Right ventricle myocardium inferior (tissue), 1 donor: ENCODE data around the gene ATXN3. TPM values are rescaled to one million over a fixed set of nuclear protein-coding genes. Genes with fewer than 3 reads are reported as not detected.

Experiments
- ATAC-seq: fragments of 200-7000 bp; cut with Tn5 transposase; one replicate; pipeline ENCODE4 v1.9.1; 2020; ENCODE audit warnings: mild to moderate bottlenecking, moderate library complexity
- DNase-seq: peaks from one replicate; pipeline ENCODE4 v3.0.0; 2021; ENCODE audit errors: missing footprints
- intact Hi-C: fragments of 100-400 bp; cut with DNase I; formaldehyde crosslinking; loops from one replicate; pipeline ENCODE4 v1.11.0; 2022
- total RNA-seq: library from RNA; stranded (reverse); fragmentation: NEBNext Ultra II Directional; extraction: Animal tissue kit (Norgen Biotek cat#: 25700); gene quantifications from one replicate; pipeline ENCODE4 v1.2.1, GENCODE V29; 2021
- donor health status: DM: no; HTN: yes; CAD: no; lungs with severe emphysema.

ATXN3 gene
- total RNA-seq, 1 donor from 2014 or later: 16.9 TPM

DNA sequence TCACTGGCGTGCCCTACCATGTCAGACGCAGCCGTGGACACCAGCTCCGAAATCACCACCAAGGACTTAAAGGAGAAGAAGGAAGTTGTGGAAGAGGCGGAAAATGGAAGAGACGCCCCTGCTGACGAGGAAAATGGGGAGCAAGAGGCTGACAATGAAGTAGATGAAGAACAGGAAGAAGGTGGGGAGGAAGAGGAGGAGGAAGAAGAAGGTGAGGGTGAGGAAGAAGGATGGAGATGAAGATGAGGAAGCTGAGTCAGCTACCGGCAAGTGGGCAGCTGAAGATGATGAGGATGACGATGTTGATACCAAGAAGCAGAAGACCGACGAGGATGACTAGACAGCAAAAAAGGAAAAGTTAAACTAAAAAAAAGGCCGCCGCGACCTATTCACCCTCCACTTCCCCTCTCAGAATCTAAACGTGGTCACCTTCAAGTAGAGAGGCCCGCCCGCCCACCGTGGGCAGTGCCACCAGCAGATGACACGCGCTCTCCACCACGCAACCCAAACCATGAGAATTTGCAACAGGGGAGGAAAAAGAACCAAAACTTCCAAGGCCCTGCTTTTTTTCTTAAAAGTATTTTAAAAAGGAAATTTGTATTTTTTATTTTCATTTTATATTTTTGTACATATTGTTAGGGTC lies 79.7 kb downstream of the ATXN3 start:
- no peak for ATAC-seq
- no peak for DNase-seq
- intact Hi-C loops: no loop called here

- intact Hi-C loops: no loop called here
- ATAC-seq: no peak
- no peak for DNase-seq
Observed at GRCh38 chr14:92022036-92022435, 84.3 kb downstream of the ATXN3 start.

DNA sequence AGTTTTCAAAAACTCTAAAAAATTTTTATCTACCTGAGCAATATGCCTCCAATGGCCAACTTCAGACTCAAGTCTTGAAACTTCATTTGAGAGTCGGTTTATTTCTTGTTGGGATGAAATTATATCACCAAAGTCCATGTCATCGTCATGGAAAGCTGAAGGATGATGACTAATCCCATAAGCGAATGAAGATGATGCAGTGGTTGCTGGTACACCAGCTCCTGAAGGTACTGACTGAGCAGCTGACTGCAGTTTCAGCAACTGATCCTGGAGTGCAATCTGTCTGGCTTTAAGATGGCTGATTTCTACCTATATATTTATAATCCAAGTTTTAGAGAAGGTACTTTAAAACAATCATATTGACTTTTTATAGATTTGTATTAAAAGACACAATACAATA lies 84.9 kb downstream of the ATXN3 start:
- intact Hi-C loops: no loop called here
- DNase-seq: no peak
- ATAC-seq: no peak

DNA sequence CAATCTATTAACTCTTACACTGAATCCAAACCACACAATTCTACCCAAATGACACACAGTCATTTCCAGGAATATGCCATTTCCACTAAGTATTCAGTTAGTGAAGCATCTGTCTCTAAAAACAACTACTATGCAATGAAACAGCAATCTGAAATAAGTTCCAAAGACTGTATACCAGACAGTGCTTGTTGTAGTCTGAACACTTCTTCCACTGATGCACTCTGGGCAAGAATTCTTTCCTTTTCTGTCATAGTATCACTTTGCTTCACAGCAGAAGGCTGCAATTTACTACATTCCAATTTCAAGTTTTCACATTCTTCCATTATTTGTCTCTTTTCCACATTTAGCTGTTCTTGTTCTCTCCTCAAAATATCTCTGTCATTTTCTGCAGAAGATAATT lies 92.3 kb downstream of the ATXN3 start:
- DNase-seq (no peak), ATAC-seq (no peak)
- intact Hi-C loops: no loop called here

DNA sequence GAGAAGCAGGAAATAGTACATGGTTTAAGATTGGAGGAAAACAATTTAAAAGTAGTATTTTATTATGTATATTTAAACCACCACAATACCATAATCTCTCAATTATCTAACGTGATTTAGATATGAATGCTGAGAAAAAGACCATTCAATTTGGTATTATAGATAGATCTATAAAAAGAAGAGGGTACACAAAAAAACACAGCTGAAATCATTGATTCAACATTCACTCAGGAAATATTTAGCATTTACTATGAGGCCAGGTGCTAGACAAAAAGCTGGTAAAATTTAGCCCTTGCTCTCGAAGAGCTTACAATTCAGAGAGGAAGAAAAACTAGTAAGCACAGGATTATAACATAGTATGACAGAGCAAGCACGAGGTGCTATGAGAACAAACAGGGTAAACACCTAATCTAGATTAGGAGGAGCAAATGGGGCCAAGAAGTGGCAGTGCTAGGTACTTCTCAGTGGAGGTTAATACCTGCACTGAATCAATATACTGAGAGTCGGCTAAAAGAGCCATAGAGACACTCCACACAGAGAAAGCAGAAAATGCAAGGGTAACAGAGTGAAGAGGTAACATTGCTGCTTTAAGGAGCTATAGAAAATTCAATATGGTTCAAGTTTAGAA lies 94.1 kb downstream of the ATXN3 start:
- intact Hi-C loops: no loop called here
- DNase-seq (no peak), ATAC-seq (no peak)

- intact Hi-C loops: no loop called here
- ATAC-seq (no peak), DNase-seq (no peak)
Observed at GRCh38 chr14:92010644-92011043, 95.7 kb downstream of the ATXN3 start.

DNA sequence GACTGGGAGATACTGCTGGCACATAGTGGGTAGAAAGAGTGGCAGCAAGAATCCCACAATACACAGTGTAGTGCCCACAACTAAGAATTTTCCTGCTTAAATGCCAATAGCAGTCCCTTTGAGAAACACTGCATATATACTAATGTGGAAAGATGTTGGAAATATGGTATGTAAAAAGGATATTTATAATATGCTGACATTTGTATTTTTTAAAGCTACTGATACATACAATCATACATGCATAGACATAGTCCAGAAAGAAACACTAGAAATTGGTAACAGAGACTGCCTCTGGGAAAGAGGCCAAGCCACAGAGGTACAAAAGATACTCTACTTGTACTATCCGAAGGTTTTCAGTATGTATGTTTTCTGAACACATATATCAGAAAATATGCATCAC lies 96.8 kb downstream of the ATXN3 start:
- no peak for ATAC-seq
- DNase-seq: no peak
- intact Hi-C loops: no loop called here

Other genes with a start within 250 kb of the ATXN3 start
- gene TC2N, start 239.0 kb downstream of the ATXN3 start, total RNA-seq: 12.6 TPM
- gene FBLN5, start 158.9 kb downstream of the ATXN3 start, total RNA-seq: 85.3 TPM
- gene TRIP11, start 66.5 kb downstream of the ATXN3 start, total RNA-seq: 51.2 TPM
- 635 TPM for gene NDUFB1, start 15.1 kb upstream of the ATXN3 start, total RNA-seq
- 38.8 TPM for gene CPSF2, start 15.4 kb upstream of the ATXN3 start, total RNA-seq
- 0.49 TPM for gene SLC24A4, start 216.6 kb upstream of the ATXN3 start, total RNA-seq